GM10266 (cell line): ENCODE measurements around the gene LBH.

Source experiments
- DNase-seq: peaks from one replicate; pipeline ENCODE4 v3.0.0; 2012; ENCODE audit errors: extremely low spot score
- TF ChIP-seq, protein P1 (sequence below): IDR thresholded peaks from 2 replicates; pipeline ENCODE4 v1.5.1; 2012; ENCODE audit warnings: mild to moderate bottlenecking, low read depth; ENCODE audit not compliant: control insufficient read depth, insufficient read depth; ENCODE audit errors: missing control alignments

The LBH gene

DNA sequence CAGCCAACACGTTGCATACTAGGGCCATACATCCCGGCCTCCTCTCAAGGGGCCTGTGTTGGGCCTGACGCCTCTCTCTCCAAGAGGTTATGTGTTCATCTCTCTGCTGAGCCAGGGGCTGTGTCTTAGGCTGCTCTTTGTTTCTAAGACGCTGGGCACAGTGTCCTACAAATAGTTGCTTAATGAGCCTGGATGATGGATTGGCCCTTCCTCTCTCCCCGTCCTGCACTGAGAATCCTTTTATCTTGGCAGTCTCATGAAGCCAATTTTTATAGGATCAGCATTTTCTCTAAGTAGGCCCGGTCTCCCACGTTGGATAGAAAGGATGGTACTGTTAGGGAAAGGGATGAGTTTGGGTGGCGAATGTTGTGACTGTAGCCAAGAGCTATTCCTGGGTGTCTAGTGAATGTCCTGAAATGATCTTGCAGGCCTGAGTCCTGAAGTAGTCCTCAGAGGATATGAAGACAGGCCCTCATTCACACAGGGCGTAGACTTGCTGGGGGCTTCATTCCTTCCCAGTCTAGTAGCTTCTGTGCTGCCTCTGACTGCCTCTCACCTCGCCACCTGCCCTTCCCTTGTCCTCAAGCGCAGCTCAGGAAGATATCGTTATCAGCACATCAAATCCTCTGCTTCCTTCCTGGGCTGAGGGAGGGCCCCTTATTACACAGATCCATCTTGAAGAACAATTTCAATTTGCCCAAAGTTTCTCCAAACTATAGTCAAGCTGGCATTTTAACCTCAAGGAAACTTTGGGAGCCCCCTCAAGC, 8.8 kb downstream of the LBH start:
- TF ChIP-seq, protein P1, sequence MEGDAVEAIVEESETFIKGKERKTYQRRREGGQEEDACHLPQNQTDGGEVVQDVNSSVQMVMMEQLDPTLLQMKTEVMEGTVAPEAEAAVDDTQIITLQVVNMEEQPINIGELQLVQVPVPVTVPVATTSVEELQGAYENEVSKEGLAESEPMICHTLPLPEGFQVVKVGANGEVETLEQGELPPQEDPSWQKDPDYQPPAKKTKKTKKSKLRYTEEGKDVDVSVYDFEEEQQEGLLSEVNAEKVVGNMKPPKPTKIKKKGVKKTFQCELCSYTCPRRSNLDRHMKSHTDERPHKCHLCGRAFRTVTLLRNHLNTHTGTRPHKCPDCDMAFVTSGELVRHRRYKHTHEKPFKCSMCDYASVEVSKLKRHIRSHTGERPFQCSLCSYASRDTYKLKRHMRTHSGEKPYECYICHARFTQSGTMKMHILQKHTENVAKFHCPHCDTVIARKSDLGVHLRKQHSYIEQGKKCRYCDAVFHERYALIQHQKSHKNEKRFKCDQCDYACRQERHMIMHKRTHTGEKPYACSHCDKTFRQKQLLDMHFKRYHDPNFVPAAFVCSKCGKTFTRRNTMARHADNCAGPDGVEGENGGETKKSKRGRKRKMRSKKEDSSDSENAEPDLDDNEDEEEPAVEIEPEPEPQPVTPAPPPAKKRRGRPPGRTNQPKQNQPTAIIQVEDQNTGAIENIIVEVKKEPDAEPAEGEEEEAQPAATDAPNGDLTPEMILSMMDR: no peak
- no peak for DNase-seq

DNA sequence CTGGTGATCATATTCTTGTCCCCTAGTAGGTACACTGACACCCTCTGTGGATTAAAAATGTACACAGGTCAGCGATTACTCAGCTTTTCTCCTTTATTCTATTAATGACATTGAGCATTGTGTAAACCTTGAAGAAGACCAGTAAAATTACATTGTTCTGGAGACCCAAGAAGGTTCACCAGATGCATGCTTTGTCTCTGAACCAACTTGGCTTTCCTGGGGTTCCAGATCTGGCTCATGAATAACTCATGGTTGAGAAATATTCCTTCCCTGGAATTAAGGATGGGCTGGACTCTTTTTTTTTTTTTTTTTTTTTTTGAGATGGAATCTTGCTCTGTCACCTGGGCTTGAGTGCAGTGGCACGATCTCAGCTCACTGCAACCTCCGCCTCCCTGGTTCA, 11.9 kb downstream of the LBH start:
- DNase-seq: no peak
- TF ChIP-seq, protein P1: no peak

DNA sequence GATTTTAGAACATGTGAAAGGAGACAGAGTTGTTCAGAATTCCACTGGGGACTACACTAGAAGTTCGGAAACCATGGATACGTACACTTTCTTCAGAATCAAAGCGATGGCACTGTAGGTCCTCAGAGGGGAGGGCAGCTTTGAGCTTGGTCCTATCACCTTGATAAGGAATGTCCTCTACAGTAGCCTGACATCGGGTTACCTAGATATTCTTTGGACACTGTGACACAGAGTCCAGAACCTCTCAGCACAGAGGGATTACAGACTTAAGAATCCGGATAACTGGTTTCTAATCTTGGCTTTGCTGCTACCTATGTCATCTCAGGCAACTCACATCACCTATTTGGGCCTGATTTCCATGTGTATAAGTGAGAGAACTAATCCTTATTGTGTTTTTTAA, 14.0 kb downstream of the LBH start:
- TF ChIP-seq, protein P1: no peak
- no peak for DNase-seq

DNA sequence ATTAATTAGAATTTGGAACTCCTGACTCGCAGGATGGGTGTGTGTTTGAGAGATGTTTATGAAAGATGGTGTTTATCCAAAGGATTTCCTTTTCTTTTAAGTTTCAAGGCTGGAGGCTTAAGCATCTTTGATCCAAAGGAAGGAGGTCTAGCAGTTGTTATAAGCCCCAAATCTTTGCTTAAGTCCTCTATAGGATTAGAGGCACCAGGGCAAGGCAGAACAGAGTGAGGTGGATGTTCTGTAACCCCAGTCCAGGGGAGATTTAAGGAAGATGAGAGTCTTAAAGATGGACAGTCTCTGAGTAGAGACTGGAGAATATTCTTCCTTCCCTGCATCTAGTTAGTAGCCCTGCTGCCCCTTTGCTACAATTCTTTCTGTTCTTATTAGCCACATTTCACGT, 17.5 kb downstream of the LBH start:
- no peak for DNase-seq
- TF ChIP-seq, protein P1: no peak

DNA sequence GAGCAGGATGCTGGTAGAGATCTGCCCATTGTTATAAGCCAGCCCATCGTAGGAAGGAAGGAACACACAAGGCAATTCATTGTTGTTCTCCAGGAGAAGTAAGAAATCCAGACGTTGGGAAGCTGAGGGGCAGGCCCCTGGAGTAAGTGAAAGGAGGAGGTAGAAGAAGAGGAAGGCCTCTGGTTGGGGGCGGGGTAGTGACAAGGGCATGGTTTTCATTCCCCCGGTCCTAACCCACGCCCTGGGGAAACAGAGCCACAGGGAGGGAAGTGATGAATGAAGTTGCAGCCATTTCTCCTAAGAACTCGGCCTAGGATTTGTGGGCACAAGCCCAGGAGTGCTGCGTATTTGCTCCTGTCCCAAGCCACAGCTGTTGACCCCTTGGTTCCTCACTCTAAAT, 18.0 kb downstream of the LBH start:
- TF ChIP-seq, protein P1: no peak
- no peak for DNase-seq

DNA sequence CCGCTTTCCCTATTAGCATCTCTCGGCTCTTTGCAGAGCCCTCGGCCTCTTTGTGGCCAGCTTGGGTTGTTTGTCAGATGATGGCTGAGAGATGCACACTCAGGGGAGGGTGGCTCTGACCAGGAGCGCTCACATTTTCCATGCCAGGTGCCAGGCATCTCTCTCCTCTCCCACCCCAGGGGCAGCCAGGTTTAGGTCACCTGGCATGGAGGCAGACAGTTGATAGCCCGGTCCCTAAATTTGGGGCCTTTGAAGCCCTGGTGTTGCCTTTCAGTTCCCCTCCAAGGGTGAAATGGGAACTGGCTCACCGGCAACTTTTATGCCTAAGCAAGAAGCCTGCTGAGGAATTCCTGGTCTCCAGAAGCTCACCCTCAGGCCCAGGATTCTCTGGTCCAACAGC, 19.1 kb downstream of the LBH start:
- TF ChIP-seq, protein P1: no peak
- no peak for DNase-seq
